GM12878 (cell line): ENCODE measurements around the gene MVB12B. TPM values are rescaled to one million over a fixed set of nuclear protein-coding genes. Genes with fewer than 3 reads are reported as not detected.
"Not testable (repeated sequence)": the region's sequence is repeated elsewhere in the genome, so short reads cannot be mapped to it uniquely, and the experiment has no call there.

Experiments used
- ATAC-seq: fragments of 200-7000 bp; cut with Tn5 transposase; 3 replicates; pipeline ENCODE4 v1.9.1; 2020; ENCODE audit warnings: mild to moderate bottlenecking, moderate library complexity
- BruUV-seq: library from RNA; stranded (reverse); fragments of 400-500 nt; replicated peaks from 2 replicates; lab custom pipeline; 2021; lab: Mats Ljungman, UMichigan
- CTCF ChIA-PET: fragments of 300-600 bp; sonication (Branson Sonifier 250); formaldehyde crosslinking; extraction: SDS; loops from one replicate; lab custom pipeline; 2021; ENCODE audit warnings: inconsistent platforms; lab: Yijun Ruan, JAX
- POLR2A ChIA-PET: fragments of 350-600 bp; formaldehyde crosslinking; extraction: SDS; loops from one replicate; lab custom pipeline; 2021; ENCODE audit warnings: inconsistent platforms; lab: Charles Lee
- RAD21 ChIA-PET: fragments of 300-600 bp; sonication (Branson Sonifier 250); formaldehyde crosslinking; loops from one replicate; lab custom pipeline; 2023; ENCODE audit warnings: antibody characterized with exemption; ENCODE audit not compliant: unreplicated experiment; lab: Charles Lee
- SMC1A ChIA-PET: fragments of 300-600 bp; sonication (Branson Sonifier 250); formaldehyde crosslinking; loops from one replicate; lab custom pipeline; 2023; ENCODE audit not compliant: unreplicated experiment, uncharacterized antibody; lab: Charles Lee
- DNase-seq: peaks from one replicate; pipeline ENCODE4 v3.0.0-alpha.2; 2011; ENCODE audit warnings: low read depth, low spot score
- FAIRE-seq: peaks from 3 replicates; lab custom pipeline; 2011; peaks lifted over from hg19 to GRCh38; lab: Jason Lieb, UNC
- H2AFZ ChIP-seq: 2 replicates; pipeline ENCODE4 v1.6.0; 2011; ENCODE audit warnings: low read depth, low read length, control low read depth; ENCODE audit not compliant: control insufficient read depth
- H3K27ac ChIP-seq: 2 replicates; pipeline ENCODE4 v1.5.1; 2011; ENCODE audit warnings: control low read depth; ENCODE audit not compliant: control insufficient read depth, insufficient read depth
- H3K27me3 ChIP-seq, 2 experiments: replicated peaks in 1 of 2; 2 replicates each; pipeline versions ENCODE4 v1.6.0 to v1.6.1; 2011; ENCODE audit warnings: low read length in 1 of 2; ENCODE audit not compliant: control insufficient read depth in 2 of 2, insufficient read depth in 2 of 2
- H3K36me3 ChIP-seq, 2 experiments: 2 replicates each; pipeline ENCODE4 v1.5.1; 2011; ENCODE audit warnings: low read length in 1 of 2; ENCODE audit not compliant: control insufficient read depth in 2 of 2, insufficient read depth in 2 of 2
- H3K4me1 ChIP-seq: 2 replicates; pipeline ENCODE4 v1.6.1; 2011; ENCODE audit warnings: mild to moderate bottlenecking, low read length, moderate library complexity, mixed read lengths; ENCODE audit not compliant: control insufficient read depth, insufficient read depth
- H3K4me2 ChIP-seq: 2 replicates; pipeline ENCODE4 v1.6.0; 2011; ENCODE audit warnings: control low read depth; ENCODE audit not compliant: control insufficient read depth, insufficient read depth
- H3K4me3 ChIP-seq: fragments of 200-600 bp; sonication (generic); 2 replicates; pipeline ENCODE4 v1.5.1; 2016
- H3K79me2 ChIP-seq: 2 replicates; pipeline ENCODE4 v1.6.0; 2011; ENCODE audit warnings: low read length; ENCODE audit not compliant: control insufficient read depth, insufficient read depth
- H3K9ac ChIP-seq: 2 replicates; pipeline ENCODE4 v1.8.0; 2011; ENCODE audit warnings: low read length, control low read depth, mixed read lengths; ENCODE audit not compliant: control insufficient read depth, insufficient read depth
- H3K9me3 ChIP-seq: replicated peaks from 3 replicates; pipeline ENCODE4 v1.5.1; 2011; ENCODE audit warnings: mild to moderate bottlenecking, low read length; ENCODE audit not compliant: control insufficient read depth, insufficient read depth
- H4K20me1 ChIP-seq: 2 replicates; pipeline ENCODE4 v1.6.0; 2011; ENCODE audit not compliant: control insufficient read depth, insufficient read depth
- BMI1 ChIP-seq: fragments of 450-650 bp; IDR thresholded peaks from 2 replicates; pipeline ENCODE4 v1.6.1; 2016; ENCODE audit warnings: mild to moderate bottlenecking, moderate library complexity, borderline replicate concordance
- MYC ChIP-seq: IDR thresholded peaks from 2 replicates; pipeline ENCODE4 v1.6.1; 2011; ENCODE audit warnings: mild to moderate bottlenecking, low read length, moderate library complexity, inconsistent platforms; ENCODE audit not compliant: insufficient read depth, insufficient replicate concordance, insufficient read length, severe bottlenecking
- POLR2A ChIP-seq: IDR thresholded peaks from 2 replicates; pipeline ENCODE4 v1.6.1; 2011; ENCODE audit warnings: low read depth, mild to moderate bottlenecking, low read length
- WGBS: methylation state at CpG from one replicate; pipeline ENCODE4 v1.1.6; 2016; ENCODE audit warnings: low lambda C conversion rate; ENCODE audit not compliant: insufficient replicate concordance, insufficient coverage; ENCODE audit errors: missing lambda C conversion rate; 5-methylcytosine and 5-hydroxymethylcytosine counted together
- in situ Hi-C: fragments of 300-500 bp; cut with MboI; formaldehyde crosslinking; loops from 9 replicates; pipeline ENCODE4 v1.14.3; 2018; ENCODE audit warnings: mixed read lengths
- intact Hi-C: fragments of 100-400 bp; cut with micrococcal nuclease; formaldehyde crosslinking; loops from one replicate; pipeline ENCODE4 v1.14.2; 2022; ENCODE audit not compliant: unreplicated experiment
- polyA plus RNA-seq, 11 experiments: library from polyadenylated mRNA; depleted of rRNA in 4 of 11; unstranded in 6 of 11; stranded (reverse) in 5 of 11; fragments of >200 nt; fragmentation: Nextera tagmentation in 4 of 11; fragmentation: Illumina TruSeq in 1 of 11; extraction: Ambion mirVana in 4 of 11; extraction: Trizol in 1 of 11; gene quantifications; 1 replicate in 1 of 11; 2 replicates in 10 of 11; pipeline versions ENCODE4 v1.2.1 to v1.2.3, GENCODE V29; 2011 to 2016; ENCODE audit warnings: inconsistent platforms in 2 of 11, missing spikeins in 2 of 11, low read depth in 1 of 11
- total RNA-seq, 4 experiments: library from RNA; depleted of rRNA in 3 of 4; stranded (reverse); fragments of >200 nt in 3 of 4; fragmentation: Illumina TruSeq in 1 of 4; extraction: Trizol in 1 of 4; gene quantifications; 2 replicates each; pipeline versions ENCODE4 v1.2.1 to v1.2.3, GENCODE V29; 2013 to 2021

The MVB12B gene
- total and polyA plus RNA-seq, 10 of the 15 experiments (the other 5 are each of a cell fraction or from before 2014, with no cell fraction given), result 0.08 TPM; not detected in 9

DNA sequence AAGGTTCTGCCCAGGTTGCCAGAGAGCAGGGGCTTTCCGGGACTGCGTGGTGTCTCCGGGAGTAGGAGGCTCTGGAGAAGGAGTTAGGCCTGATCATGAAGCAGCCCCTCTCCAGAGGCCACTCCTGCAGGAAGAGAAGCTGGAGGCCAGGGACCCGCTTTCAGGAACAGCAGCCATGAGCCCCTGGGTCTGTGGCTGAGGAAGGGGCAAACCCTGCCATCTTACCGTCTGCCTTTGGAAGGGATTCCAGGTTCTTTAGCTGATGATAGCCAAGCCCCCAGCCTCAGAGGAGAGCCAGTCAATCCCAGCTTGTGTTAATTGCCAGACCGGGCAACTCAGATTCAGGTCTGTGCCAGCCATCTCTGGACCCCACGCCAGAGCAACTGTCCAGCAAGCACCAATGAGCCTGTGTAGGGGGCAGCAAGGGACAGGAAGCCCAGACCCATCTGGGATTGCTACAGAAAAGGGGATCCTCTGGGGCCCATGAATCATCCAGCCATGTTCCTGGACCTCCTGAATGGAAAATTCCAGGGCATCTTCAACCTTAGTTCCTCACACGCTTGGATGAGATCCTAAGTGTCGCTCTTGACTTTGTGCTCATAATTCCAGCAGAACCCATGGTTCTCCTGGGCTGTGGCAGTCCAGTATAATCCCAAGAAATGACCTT is 42.7 kb upstream of the MVB12B start:
- in situ Hi-C loops, result no loop called here
- CTCF ChIA-PET, result no interaction called here
- RAD21 ChIA-PET, result no interaction called here
- no TSS peak for BruUV-seq
- no peak for ATAC-seq
- no peak for FAIRE-seq
- Histone ChIP-seq H3K4me3 (no peak overlapping the region), H3K4me1 (no peaks in the 10 kb centered on the region), H3K9me3 (no peaks in the 10 kb centered on the region), H3K79me2 (no peaks in the 10 kb centered on the region), H3K4me2 (no peak overlapping the region), H3K27me3 (no peaks in the 10 kb centered on the region; a peak in 2 of 4 replicates), H3K36me3 (no peaks in the 10 kb centered on the region), H3K9ac (no peak overlapping the region), H3K27ac (no peak overlapping the region), H4K20me1 (no peaks in the 10 kb centered on the region), H2AFZ (no peak overlapping the region)
- SMC1A ChIA-PET, result no interaction called here
- POLR2A ChIA-PET, result no interaction called here
- 58% methylated on average over 9 of the region's 9 CpGs for WGBS
- no peak for DNase-seq
- intact Hi-C loops, result no loop called here
- TF ChIP-seq MYC (no peak), POLR2A (no peak), BMI1 (no peak)

DNA sequence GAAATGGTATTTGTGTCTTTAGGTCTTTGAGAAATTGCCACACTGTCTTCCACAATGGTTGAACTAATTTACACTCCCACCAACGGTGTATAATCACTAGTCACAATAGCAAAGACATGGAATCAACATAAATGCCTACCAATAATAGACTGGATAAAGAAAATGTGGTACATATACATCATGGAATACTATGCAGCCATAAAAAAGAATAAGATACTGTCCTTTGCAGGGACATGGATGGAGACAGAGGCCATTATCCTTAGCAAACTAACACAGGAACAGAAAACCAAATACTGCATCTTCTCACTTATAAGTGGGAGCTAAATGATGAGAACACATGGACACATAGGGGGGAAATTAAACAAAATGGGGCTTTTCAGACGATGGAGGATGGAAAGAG is 41.0 kb upstream of the MVB12B start:
- POLR2A ChIA-PET, H3K9me3 ChIP-seq, CTCF ChIA-PET, intact Hi-C loops, H4K20me1 ChIP-seq, H3K4me2 ChIP-seq, H3K79me2 ChIP-seq, H3K4me1 ChIP-seq, RAD21 ChIA-PET, H2AFZ ChIP-seq, FAIRE-seq, H3K4me3 ChIP-seq, in situ Hi-C loops, H3K36me3 ChIP-seq, SMC1A ChIA-PET, H3K9ac ChIP-seq, DNase-seq, H3K27ac ChIP-seq, BruUV-seq, ATAC-seq, H3K27me3 ChIP-seq: not testable (repeated sequence)
- WGBS, result 5% methylated on average over 2 of the region's 2 CpGs
